ENCODE results near the gene ATP6V0A4. TPM values are rescaled to one million over a fixed set of nuclear protein-coding genes. Genes with fewer than 3 reads are reported as not detected.

Gene ATP6V0A4
- 1.2 TPM for total RNA-seq

GRCh38 chr7:138797715-138798320 is at the start of gene ATP6V0A4, which contains the start of gene TMEM213:
ATP6V0A4 (minus strand) TSS chr7:138798196; CDS start chr7:138771247, 26,949 bp downstream.
TMEM213 (plus strand) TSS chr7:138797994; CDS start chr7:138798105, 111 bp downstream.
- H3K27ac ChIP-seq = no peak within 1 kb of the TSS
- no peak for DNase-seq (ENCODE audit: extremely low spot score in 2 of 2)
- no peaks in the 10 kb centered on the region for H3K4me1 ChIP-seq
- no peaks in the 10 kb centered on the region for H3K27me3 ChIP-seq
- no peak within 1 kb of the TSS for H3K4me3 ChIP-seq
- no peak for TF ChIP-seq POLR2AphosphoS5 (IDR thresholded peaks at IDR 0.05; ENCODE audit: insufficient read depth in 1 of 2, low read depth in 1 of 2)
- no peak for TF ChIP-seq CTCF (IDR thresholded peaks at IDR 0.05)
- TF ChIP-seq POLR2A (IDR thresholded peaks at IDR 0.05) = no peak
- no peaks in the 10 kb centered on the region for H3K36me3 ChIP-seq
- intact Hi-C loops (cut with DNase I) = no loop called here
- no peaks in the 10 kb centered on the region for H3K9me3 ChIP-seq

- no peak overlapping the region for H3K27ac ChIP-seq
- intact Hi-C loops (cut with DNase I) = no loop called here
- no peaks in the 10 kb centered on the region for H3K9me3 ChIP-seq
- no peaks in the 10 kb centered on the region for H3K4me1 ChIP-seq
- H3K27me3 ChIP-seq = no peaks in the 10 kb centered on the region
- no peak overlapping the region for H3K4me3 ChIP-seq
- TF ChIP-seq POLR2AphosphoS5 (IDR thresholded peaks at IDR 0.05; ENCODE audit: insufficient read depth in 1 of 2, low read depth in 1 of 2) = no peak
- TF ChIP-seq CTCF (IDR thresholded peaks at IDR 0.05) = no peak
- no peak for TF ChIP-seq POLR2A (IDR thresholded peaks at IDR 0.05)
- DNase-seq (ENCODE audit: extremely low spot score in 2 of 2) = no peak
- H3K36me3 ChIP-seq = no peaks in the 10 kb centered on the region
Measured at GRCh38 chr7:138845711-138846110, 47.7 kb upstream of the ATP6V0A4 start.

GRCh38 chr7:138843632-138844580 is 45.9 kb upstream of the ATP6V0A4 start:
- no peaks in the 10 kb centered on the region for H3K4me1 ChIP-seq
- H3K27me3 ChIP-seq = no peaks in the 10 kb centered on the region
- no peaks in the 10 kb centered on the region for H3K36me3 ChIP-seq
- DNase-seq (ENCODE audit: extremely low spot score in 2 of 2) = no peak
- no peaks in the 10 kb centered on the region for H3K9me3 ChIP-seq
- no peak overlapping the region for H3K4me3 ChIP-seq
- no peak overlapping the region for H3K27ac ChIP-seq
- no peak for TF ChIP-seq POLR2A (IDR thresholded peaks at IDR 0.05)
- no peak for TF ChIP-seq POLR2AphosphoS5 (IDR thresholded peaks at IDR 0.05; ENCODE audit: insufficient read depth in 1 of 2, low read depth in 1 of 2)
- TF ChIP-seq CTCF (IDR thresholded peaks at IDR 0.05) = no peak
- intact Hi-C loops (cut with DNase I) = no loop called here

- no peaks in the 10 kb centered on the region for H3K9me3 ChIP-seq
- H3K4me1 ChIP-seq = no peaks in the 10 kb centered on the region
- no peak for TF ChIP-seq POLR2A (IDR thresholded peaks at IDR 0.05)
- TF ChIP-seq CTCF (IDR thresholded peaks at IDR 0.05) = no peak
- TF ChIP-seq POLR2AphosphoS5 (IDR thresholded peaks at IDR 0.05; ENCODE audit: insufficient read depth in 1 of 2, low read depth in 1 of 2) = no peak
- H3K36me3 ChIP-seq = no peaks in the 10 kb centered on the region
- H3K27me3 ChIP-seq = no peaks in the 10 kb centered on the region
- no peak for DNase-seq (ENCODE audit: extremely low spot score in 2 of 2)
- no peak overlapping the region for H3K4me3 ChIP-seq
- intact Hi-C loops (cut with DNase I) = no loop called here
- no peak overlapping the region for H3K27ac ChIP-seq
Measured at GRCh38 chr7:138842111-138842510, 44.1 kb upstream of the ATP6V0A4 start.
